ENCODE results near the gene TGFBR1. TPM values are rescaled to one million over a fixed set of nuclear protein-coding genes. Genes with fewer than 3 reads are reported as not detected.

Gene TGFBR1
- total RNA-seq, 3 donors from 2014 or later: 14.6 to 19.6 (median 17.0) TPM

DNA sequence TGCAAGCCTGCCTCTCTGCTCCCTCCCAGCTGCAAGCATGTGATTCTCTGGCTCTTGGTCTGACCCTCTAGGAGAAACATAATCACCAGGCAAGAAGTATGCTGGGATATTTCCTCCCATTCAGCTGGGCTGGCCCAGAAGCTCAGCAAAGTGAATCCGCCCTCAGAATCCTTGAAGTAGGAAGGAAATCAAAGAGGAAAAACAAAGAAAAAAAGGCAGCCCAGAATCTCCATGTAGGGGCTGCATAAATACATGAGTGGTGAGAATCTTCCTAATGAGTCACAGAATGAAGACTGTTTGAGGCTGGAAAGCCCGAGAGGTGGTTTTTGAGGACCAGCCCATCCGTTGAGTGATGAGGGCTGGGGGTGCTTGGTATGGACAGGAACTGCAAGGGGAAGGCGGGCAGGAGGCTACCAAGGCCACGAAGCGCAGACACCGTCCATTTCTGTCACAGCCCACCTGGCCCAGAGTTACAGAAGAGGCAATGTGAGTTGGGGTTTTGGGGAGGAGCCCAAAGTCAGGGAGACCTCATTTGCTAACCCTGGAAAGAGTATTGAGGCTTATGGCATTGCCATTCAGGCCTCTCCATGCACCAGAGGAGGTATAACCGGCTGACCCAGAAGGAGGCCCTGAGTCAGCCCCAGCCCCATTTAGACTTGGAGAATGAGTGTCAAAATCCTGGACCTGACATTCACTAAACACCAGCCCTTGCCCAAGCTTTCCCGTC is 33.4 kb upstream of the TGFBR1 start:
- ATAC-seq: peak; percentile 38 to 48
- no peaks in the 10 kb centered on the region for H3K36me3 Mint-ChIP-seq (ENCODE audit: insufficient read depth)

GRCh38 chr9:99072040-99072394 is 32.9 kb upstream of the TGFBR1 start:
- H3K36me3 Mint-ChIP-seq (ENCODE audit: insufficient read depth): no peaks in the 10 kb centered on the region
- no peaks in the 10 kb centered on the region for H3K27me3 Mint-ChIP-seq (ENCODE audit: low read depth)
- H3K9me3 Mint-ChIP-seq: no peaks in the 10 kb centered on the region
- no peak overlapping the region for H3K4me3 Mint-ChIP-seq
- H3K4me1 Mint-ChIP-seq (ENCODE audit: low read depth): peaks cover 59% of the 10 kb centered on the region
- no peak for ATAC-seq
- DNase-seq: no peak

More for the DNA sequence above, 33.4 kb upstream of the TGFBR1 start:
- no peak for DNase-seq
- H3K4me3 Mint-ChIP-seq: no peak overlapping the region
- no peaks in the 10 kb centered on the region for H3K9me3 Mint-ChIP-seq
- peaks cover 54% of the 10 kb centered on the region for H3K4me1 Mint-ChIP-seq (ENCODE audit: low read depth)
- H3K27me3 Mint-ChIP-seq (ENCODE audit: low read depth): no peaks in the 10 kb centered on the region

DNA sequence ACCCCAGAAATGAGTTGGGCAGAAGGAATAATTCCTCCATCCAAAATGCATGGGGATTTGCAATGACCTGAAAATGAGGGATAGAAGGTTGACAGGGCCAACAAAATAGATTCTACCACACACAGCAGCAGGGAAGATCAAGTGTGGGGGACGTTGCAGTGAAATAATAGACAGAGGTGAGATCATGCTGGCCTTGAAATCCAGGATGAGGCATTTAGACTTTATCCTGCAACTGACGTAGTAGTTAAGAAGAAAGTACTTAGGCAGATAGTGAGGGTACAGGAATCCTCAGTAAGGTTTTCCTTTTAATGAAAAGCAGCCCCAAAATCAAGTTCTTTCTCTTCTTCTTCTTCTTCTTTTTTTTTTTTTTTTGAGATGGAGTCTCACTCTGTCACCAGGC is 31.6 kb upstream of the TGFBR1 start:
- DNase-seq: no peak
- Mint-ChIP-seq H3K27me3 (ENCODE audit: low read depth) (no peaks in the 10 kb centered on the region), H3K9me3 (no peaks in the 10 kb centered on the region), H3K4me3 (no peak overlapping the region), H3K4me1 (ENCODE audit: low read depth) (peaks cover 67% of the 10 kb centered on the region), H3K36me3 (ENCODE audit: insufficient read depth) (no peaks in the 10 kb centered on the region)
- no peak for ATAC-seq

DNA sequence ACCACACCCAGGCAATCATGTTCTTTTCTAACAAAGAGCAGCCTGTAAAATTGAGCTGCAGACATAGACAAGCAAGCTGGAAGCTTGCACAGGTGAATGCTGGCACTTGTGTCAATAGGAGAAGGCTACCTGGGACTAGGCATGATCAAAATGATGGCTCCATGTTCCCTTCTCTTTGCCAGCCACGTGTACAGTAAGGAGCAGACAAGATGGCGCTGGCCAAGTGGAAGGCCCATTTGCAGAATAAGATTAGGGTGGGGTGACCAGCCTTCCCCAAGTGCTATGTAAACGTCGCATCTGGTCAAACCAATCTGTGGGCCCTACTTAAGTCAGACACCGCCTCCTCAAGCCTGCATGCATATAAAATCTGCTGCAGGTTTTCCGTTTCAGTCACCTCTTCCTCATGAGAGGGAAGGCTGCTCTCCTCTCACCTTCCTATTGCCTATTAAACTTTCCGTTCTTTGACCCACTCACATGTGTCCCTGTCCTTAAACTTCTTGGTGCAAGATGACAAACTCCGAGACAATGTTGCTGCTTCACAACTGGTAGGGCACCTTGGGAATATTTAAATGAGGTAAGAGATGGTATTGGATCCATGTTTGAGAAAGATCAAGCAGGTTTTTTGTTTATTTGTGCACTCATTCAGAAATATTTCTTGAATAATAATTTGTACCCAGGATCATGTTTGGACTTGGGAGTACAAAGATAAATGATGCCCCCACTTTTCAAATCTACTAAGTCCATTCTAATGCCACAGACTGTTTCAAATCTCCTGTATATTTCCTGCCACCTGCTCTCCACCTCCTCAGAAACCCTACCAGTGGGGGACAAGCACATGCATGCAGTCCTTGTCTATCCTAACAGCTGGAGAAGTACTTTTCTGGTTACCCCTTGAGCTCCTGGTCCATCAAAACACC is 30.7 kb upstream of the TGFBR1 start:
- DNase-seq (no peak), ATAC-seq (no peak)
- no peaks in the 10 kb centered on the region for H3K9me3 Mint-ChIP-seq
- no peaks in the 10 kb centered on the region for H3K27me3 Mint-ChIP-seq (ENCODE audit: low read depth)
- peaks cover 64% of the 10 kb centered on the region for H3K4me1 Mint-ChIP-seq (ENCODE audit: low read depth)
- no peak overlapping the region for H3K4me3 Mint-ChIP-seq
- H3K36me3 Mint-ChIP-seq (ENCODE audit: insufficient read depth): no peaks in the 10 kb centered on the region

DNA sequence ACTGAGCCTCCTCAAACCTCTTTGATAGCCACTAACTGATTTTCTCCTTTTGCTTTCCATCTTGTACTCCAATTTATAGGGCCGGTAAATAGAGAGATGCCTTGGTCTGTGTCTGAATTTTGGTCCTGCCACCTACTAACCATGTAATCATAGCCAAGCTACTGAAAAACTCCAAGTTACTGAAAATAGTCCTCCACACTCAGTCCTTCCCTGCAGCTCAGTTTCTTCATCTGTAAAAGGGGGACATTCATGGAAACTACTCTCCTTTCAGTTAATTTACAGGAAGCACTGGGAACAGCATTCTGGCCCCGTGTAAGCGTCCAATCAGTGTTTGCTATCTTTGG is 30.0 kb upstream of the TGFBR1 start:
- H3K4me1 Mint-ChIP-seq (ENCODE audit: low read depth): peaks cover 61% of the 10 kb centered on the region
- ATAC-seq (no peak), DNase-seq (no peak)
- no peak overlapping the region for H3K4me3 Mint-ChIP-seq
- no peaks in the 10 kb centered on the region for H3K9me3 Mint-ChIP-seq
- H3K27me3 Mint-ChIP-seq (ENCODE audit: low read depth): no peaks in the 10 kb centered on the region
- H3K36me3 Mint-ChIP-seq (ENCODE audit: insufficient read depth): no peaks in the 10 kb centered on the region

GRCh38 chr9:99075246-99075912 is 29.5 kb upstream of the TGFBR1 start:
- DNase-seq (no peak), ATAC-seq (no peak)
- H3K27me3 Mint-ChIP-seq (ENCODE audit: low read depth): no peaks in the 10 kb centered on the region
- peaks cover 58% of the 10 kb centered on the region for H3K4me1 Mint-ChIP-seq (ENCODE audit: low read depth)
- H3K4me3 Mint-ChIP-seq: no peak overlapping the region
- H3K9me3 Mint-ChIP-seq: no peaks in the 10 kb centered on the region
- no peaks in the 10 kb centered on the region for H3K36me3 Mint-ChIP-seq (ENCODE audit: insufficient read depth)

GRCh38 chr9:99076030-99076429 is 28.9 kb upstream of the TGFBR1 start:
- Mint-ChIP-seq H3K4me3 (no peak overlapping the region), H3K9me3 (no peaks in the 10 kb centered on the region), H3K4me1 (ENCODE audit: low read depth) (peaks cover 56% of the 10 kb centered on the region), H3K27me3 (ENCODE audit: low read depth) (no peaks in the 10 kb centered on the region), H3K36me3 (ENCODE audit: insufficient read depth) (no peaks in the 10 kb centered on the region)
- ATAC-seq: no peak
- DNase-seq: no peak

DNA sequence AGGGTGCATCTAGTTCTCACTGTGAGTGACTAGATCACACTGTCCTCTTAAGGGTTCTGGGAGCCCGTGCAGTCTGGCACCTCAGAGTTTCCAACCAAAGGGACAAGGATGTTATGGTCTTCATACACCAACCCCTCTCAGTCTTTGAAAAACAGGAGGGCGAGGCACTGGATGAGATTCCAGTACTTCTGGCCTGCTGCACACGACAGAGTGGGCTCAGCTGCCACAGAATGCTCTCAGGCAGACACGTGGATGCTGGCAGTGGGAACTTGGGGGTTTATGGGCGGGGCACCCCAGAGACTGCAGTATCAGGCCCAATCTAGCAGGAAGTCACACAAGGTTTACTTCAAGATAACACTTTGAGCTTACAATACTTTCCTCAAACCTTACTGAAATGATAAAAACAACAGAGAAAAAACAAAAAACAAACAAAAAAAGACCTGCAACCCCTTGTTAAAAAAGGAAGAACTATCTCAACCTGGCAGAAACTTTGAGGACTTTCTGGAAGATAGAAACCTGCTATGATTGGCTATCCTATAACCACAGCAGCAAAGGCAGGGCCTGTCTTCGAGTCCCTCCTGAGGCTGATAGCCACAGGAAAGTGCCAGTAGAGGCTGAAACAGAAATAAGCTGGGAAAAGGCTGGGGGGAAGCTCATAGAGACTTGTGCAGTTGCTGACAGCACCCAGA is 28.3 kb upstream of the TGFBR1 start:
- ATAC-seq: peak; percentile 73 to 79
- Mint-ChIP-seq H3K9me3 (no peaks in the 10 kb centered on the region), H3K27me3 (ENCODE audit: low read depth) (no peaks in the 10 kb centered on the region), H3K4me1 (ENCODE audit: low read depth) (peaks cover 52% of the 10 kb centered on the region), H3K4me3 (peak overlapping the region; percentile 23), H3K36me3 (ENCODE audit: insufficient read depth) (no peaks in the 10 kb centered on the region)
- DNase-seq: peak; percentile 25

DNA sequence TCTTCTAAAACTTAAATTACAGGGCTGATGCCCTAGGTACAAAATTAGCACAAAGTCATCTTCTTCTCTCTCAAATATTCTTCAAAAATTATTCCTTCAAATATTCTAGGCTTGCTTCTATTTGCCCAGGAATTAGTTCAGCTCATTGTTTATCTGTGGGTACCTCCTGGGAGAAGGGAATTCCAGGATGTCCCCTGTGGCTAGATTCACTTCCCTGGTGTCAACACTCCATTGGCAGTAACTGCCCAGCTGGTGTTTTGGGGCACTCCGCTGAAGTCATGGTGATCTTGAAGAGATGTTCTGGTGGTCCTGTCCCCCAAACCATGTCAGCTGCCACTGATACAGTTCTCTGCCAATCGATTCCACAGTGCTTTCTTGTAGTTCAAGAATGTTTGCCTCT is 26.2 kb upstream of the TGFBR1 start:
- Mint-ChIP-seq H3K9me3 (no peaks in the 10 kb centered on the region), H3K4me1 (ENCODE audit: low read depth) (peaks cover 46% of the 10 kb centered on the region), H3K4me3 (no peak overlapping the region), H3K27me3 (ENCODE audit: low read depth) (no peaks in the 10 kb centered on the region), H3K36me3 (ENCODE audit: insufficient read depth) (no peaks in the 10 kb centered on the region)
- ATAC-seq: no peak
- no peak for DNase-seq

DNA sequence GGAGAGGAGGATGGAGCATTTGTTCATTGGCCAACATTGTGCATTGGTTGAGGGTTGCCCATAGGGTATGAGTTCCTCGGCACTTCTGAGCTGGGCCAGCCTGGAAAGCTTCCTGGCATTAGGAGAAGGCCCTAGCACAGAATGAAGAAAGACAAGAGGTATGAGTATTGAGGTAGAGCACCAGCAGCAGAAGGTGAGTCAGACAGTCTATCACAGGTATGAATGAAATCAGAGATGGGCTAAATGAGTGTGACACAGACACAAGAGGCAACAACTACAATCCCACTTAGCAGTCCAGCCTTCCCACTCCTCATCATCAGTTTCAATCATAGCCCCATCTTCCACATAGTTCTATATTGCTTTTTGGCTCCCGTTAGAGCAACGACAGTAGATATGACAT is 25.4 kb upstream of the TGFBR1 start:
- peaks cover 45% of the 10 kb centered on the region for H3K4me1 Mint-ChIP-seq (ENCODE audit: low read depth)
- H3K27me3 Mint-ChIP-seq (ENCODE audit: low read depth): no peaks in the 10 kb centered on the region
- DNase-seq (no peak), ATAC-seq (no peak)
- no peak overlapping the region for H3K4me3 Mint-ChIP-seq
- no peaks in the 10 kb centered on the region for H3K36me3 Mint-ChIP-seq (ENCODE audit: insufficient read depth)
- H3K9me3 Mint-ChIP-seq: no peaks in the 10 kb centered on the region

- Mint-ChIP-seq H3K9me3 (no peaks in the 10 kb centered on the region), H3K36me3 (ENCODE audit: insufficient read depth) (no peaks in the 10 kb centered on the region), H3K27me3 (ENCODE audit: low read depth) (no peaks in the 10 kb centered on the region), H3K4me1 (ENCODE audit: low read depth) (peaks cover 30% of the 10 kb centered on the region), H3K4me3 (no peak overlapping the region)
- no peak for DNase-seq
- ATAC-seq: no peak
These were observed 21.9 kb upstream of the TGFBR1 start for GRCh38 chr9:99083051-99083450.

- peaks cover 3% of the 10 kb centered on the region for H3K9me3 Mint-ChIP-seq
- ATAC-seq (no peak), DNase-seq (no peak)
- no peak overlapping the region for H3K4me3 Mint-ChIP-seq
- H3K4me1 Mint-ChIP-seq (ENCODE audit: low read depth): peaks cover 20% of the 10 kb centered on the region
- no peaks in the 10 kb centered on the region for H3K36me3 Mint-ChIP-seq (ENCODE audit: insufficient read depth)
- no peaks in the 10 kb centered on the region for H3K27me3 Mint-ChIP-seq (ENCODE audit: low read depth)
These were observed 18.7 kb upstream of the TGFBR1 start for GRCh38 chr9:99085949-99086948.

DNA sequence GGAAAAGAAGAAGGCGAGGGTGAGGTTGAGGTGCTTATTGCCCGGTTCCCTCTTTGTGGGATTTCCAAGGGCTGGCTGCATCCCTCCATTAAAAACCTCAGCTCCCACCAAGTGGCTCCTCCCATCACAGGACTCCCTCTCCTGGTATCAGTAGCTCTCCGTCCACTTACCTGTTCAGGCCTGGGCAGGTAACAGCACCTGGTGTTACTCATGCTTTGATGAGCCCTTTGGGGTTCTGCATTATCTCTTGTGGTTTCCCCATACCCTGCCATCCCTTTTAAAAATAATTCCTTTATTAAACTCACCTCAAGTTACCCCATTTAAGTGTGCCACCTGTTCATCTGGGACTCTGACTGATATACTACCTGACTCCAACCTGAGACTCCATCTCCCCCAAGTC is 17.5 kb upstream of the TGFBR1 start:
- Mint-ChIP-seq H3K36me3 (ENCODE audit: insufficient read depth) (no peaks in the 10 kb centered on the region), H3K4me1 (ENCODE audit: low read depth) (peaks cover 28% of the 10 kb centered on the region), H3K9me3 (peaks cover 3% of the 10 kb centered on the region), H3K4me3 (no peak overlapping the region), H3K27me3 (ENCODE audit: low read depth) (no peaks in the 10 kb centered on the region)
- ATAC-seq (no peak), DNase-seq (no peak)

Measured in activated T-cell treated with anti-CD3 and anti-CD28 coated beads, Interleukin-2, amount 50 U/mL, for 4 hours (primary cell).